ENCODE data around the gene CROCC2.

DNA sequence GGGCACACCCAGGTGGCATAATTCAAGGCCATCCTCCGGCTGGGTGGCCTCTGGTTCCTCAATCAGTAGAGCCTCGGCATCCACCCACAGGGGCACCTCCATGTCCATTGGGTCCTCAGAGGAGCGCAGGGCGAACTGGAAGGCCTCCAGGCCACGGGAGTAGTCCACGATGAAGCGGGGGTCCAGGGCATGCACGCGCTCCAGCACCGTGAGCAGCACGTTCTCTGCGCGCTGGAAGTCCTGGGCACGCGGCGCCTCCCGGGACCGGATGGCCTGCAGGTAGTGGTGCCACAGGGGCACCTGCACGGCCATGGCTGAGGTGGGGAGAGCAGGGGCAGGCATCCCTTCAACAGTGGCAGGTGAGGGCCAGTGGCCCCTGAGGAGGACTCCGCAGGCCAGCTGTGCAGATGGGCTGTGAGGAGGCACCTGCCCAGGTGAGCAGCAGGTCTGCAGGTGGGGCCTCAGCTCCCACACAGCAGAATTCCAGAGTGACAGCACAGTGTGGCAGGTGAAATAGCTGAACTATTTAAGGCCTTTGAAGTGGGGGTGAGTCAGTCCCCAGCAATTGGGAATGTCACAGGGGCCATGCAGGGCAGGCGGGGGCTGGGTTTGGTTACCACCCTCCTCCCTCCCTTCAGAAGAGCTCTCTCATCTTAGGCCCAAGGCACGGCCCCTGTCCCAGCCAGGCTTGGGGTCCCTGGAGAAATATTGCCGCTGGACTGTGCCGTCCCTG is 10.3 kb upstream of the CROCC2 start, which contains the start of gene MAB21L4:
- TF ChIP-seq POLR2A (IDR thresholded peaks at IDR 0.05): no peak
- TF ChIP-seq, protein P1, sequence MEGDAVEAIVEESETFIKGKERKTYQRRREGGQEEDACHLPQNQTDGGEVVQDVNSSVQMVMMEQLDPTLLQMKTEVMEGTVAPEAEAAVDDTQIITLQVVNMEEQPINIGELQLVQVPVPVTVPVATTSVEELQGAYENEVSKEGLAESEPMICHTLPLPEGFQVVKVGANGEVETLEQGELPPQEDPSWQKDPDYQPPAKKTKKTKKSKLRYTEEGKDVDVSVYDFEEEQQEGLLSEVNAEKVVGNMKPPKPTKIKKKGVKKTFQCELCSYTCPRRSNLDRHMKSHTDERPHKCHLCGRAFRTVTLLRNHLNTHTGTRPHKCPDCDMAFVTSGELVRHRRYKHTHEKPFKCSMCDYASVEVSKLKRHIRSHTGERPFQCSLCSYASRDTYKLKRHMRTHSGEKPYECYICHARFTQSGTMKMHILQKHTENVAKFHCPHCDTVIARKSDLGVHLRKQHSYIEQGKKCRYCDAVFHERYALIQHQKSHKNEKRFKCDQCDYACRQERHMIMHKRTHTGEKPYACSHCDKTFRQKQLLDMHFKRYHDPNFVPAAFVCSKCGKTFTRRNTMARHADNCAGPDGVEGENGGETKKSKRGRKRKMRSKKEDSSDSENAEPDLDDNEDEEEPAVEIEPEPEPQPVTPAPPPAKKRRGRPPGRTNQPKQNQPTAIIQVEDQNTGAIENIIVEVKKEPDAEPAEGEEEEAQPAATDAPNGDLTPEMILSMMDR (IDR thresholded peaks at IDR 0.05): no peak
- TF ChIP-seq EP300 (IDR thresholded peaks at IDR 0.05): no peak
- TF ChIP-seq POLR2AphosphoS5 (IDR thresholded peaks at IDR 0.05): no peak

Data from sigmoid colon (tissue), 4 donors.